ENCODE data around the gene USP12. TPM values are rescaled to one million over a fixed set of nuclear protein-coding genes. Genes with fewer than 3 reads are reported as not detected.

The USP12 gene
- total and polyA plus RNA-seq, 12 donors = 4.6 to 20.3 (median 13.3) TPM

DNA sequence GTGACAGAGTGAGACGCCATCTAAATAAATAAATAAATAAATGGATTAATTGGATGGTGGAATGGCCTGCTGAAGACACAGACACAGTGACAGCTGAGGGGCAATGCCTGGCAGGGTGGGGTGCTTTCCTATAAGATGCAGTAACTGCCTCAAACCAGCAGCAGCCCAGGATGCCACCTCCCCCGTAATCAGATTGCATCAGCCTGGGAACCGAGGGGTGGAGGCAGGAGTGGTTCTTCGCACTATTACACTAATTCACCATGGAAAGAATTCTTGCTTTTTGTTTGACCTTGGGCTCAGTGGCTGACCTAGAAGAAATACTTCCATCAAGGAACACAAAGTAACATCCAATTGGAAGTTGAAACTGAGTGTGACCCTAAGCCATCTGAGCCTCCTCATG is 31.6 kb upstream of the USP12 start:
- Histone ChIP-seq H3K27ac (no peak overlapping the region), H3K36me3 (replicated peaks in 1 of 2) (no peaks in the 10 kb centered on the region), H3K4me3 (no peak overlapping the region), H3K9me3 (replicated peaks in 1 of 3) (no peaks in the 10 kb centered on the region), H3K4me1 (replicated peaks in 1 of 2) (no peaks in the 10 kb centered on the region), H3K27me3 (no peaks in the 10 kb centered on the region)
- TF ChIP-seq CTCF (IDR thresholded peaks at IDR 0.05) (no peak), POLR2A (IDR thresholded peaks at IDR 0.05) (no peak)
- intact Hi-C loops (cut with DNase I) = no loop called here
- 77 to 89% (median 86%) methylated on average over 4 of the region's 4 CpGs for whole genome bisulfite sequencing, 4 donors
- DNase-seq = no peak

DNA sequence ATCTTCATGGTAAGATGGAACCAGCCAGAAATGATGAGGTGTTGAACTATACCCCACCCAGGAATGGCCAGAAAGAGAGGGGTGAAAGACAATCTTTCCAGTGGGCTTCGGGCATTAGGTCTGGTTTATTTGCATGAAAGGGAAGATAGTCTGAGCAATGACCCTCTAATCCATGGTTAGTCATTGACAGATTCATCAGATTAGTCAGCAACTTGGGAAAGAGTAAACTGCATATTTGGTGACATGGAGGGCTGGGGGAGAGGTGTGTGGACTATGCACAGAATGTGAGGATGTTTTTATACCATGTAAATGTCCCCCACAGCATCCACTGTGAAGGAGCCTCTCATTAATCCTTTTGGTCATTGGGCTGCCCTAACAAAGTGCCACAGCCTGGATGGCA is 30.1 kb upstream of the USP12 start:
- H3K27me3 ChIP-seq = no peaks in the 10 kb centered on the region
- intact Hi-C loops (cut with DNase I) = no loop called here
- H3K27ac ChIP-seq = no peak overlapping the region
- TF ChIP-seq POLR2A (IDR thresholded peaks at IDR 0.05) (no peak), CTCF (IDR thresholded peaks at IDR 0.05) (no peak)
- no peak overlapping the region for H3K4me3 ChIP-seq
- H3K4me1 ChIP-seq (replicated peaks in 1 of 2) = no peaks in the 10 kb centered on the region
- no peak for DNase-seq
- H3K9me3 ChIP-seq (replicated peaks in 1 of 3) = no peaks in the 10 kb centered on the region
- WGBS, 4 donors = 87 to 100% (median 92%) methylated on average over 1 of the region's 1 CpG
- no peaks in the 10 kb centered on the region for H3K36me3 ChIP-seq (replicated peaks in 1 of 2)

DNA sequence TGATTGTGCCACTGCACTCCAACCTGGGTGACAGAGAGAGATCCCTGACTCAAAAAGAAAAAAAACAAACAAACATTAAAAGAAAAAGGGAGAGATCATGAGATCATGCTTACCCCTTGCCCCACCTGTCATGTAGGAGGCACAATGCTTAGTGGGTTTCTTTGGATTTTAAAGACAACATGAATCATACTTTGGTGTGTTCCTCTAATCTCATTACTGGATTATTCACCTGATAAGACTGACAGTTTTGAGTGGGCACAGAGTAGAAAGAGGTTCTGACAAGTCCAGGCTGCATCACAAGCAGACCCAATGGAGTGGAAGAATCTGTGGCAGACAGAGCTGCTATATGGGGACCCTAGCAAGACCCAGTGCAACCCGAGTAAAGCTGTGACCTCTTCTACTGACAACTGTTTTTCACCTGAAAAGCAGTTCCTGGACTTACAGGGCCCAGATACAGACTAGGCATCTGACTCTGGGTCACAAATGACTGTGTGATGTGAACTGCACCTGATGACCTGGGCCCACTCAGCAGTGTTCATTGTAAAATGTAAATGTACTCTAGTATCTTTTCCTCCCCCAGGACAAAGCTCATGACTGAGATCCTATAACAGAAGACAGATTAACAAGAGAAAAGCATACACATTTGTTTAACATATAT is 28.9 kb upstream of the USP12 start:
- no peaks in the 10 kb centered on the region for H3K27me3 ChIP-seq
- intact Hi-C loops (cut with DNase I) = no loop called here
- TF ChIP-seq CTCF (IDR thresholded peaks at IDR 0.05) = no peak
- no peak for TF ChIP-seq POLR2A (IDR thresholded peaks at IDR 0.05)
- no peak for DNase-seq
- no peak overlapping the region for H3K27ac ChIP-seq
- H3K4me1 ChIP-seq (replicated peaks in 1 of 2) = no peaks in the 10 kb centered on the region
- H3K4me3 ChIP-seq = no peak overlapping the region
- H3K9me3 ChIP-seq (replicated peaks in 1 of 3) = no peaks in the 10 kb centered on the region
- no peaks in the 10 kb centered on the region for H3K36me3 ChIP-seq (replicated peaks in 1 of 2)
- 60 to 85% (median 78%) methylated on average over 1 of the region's 1 CpG for WGBS, 4 donors

DNA sequence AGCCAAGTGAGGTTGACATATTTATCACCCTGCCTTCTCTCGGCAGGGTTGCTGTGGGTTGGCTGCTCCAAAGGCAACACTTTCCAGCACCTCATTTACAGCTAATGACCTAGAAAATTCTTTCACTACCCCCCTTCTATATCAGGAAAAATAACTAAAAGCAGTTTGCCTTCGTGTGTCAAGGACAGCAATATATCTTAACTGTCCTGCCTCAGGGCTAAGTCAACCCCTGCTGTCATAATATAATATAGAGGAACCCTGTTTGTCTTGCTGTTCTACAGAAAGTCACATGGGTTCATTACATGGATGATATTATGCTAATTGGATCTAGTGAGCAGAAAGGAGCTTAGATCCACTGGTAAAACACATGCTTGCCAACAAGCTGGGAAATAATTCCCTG is 28.1 kb upstream of the USP12 start:
- no peaks in the 10 kb centered on the region for H3K4me1 ChIP-seq (replicated peaks in 1 of 2)
- 18 to 45% (median 32%) methylated on average over 2 of the region's 2 CpGs for WGBS, 4 donors
- TF ChIP-seq POLR2A (IDR thresholded peaks at IDR 0.05) (no peak), CTCF (IDR thresholded peaks at IDR 0.05) (no peak)
- DNase-seq = no peak
- intact Hi-C loops (cut with DNase I) = no loop called here
- H3K9me3 ChIP-seq (replicated peaks in 1 of 3) = no peaks in the 10 kb centered on the region
- H3K27ac ChIP-seq = no peak overlapping the region
- H3K4me3 ChIP-seq = no peak overlapping the region
- no peaks in the 10 kb centered on the region for H3K36me3 ChIP-seq (replicated peaks in 1 of 2)
- no peaks in the 10 kb centered on the region for H3K27me3 ChIP-seq
